HG03175 (cell line): Measurements from ENCODE around the gene UHRF2.

Experiments used
- ATAC-seq: cut with Tn5 transposase; IDR thresholded peaks from one replicate; pipeline ENCODE4 v1.9.1; 2021; ENCODE audit warnings: mild to moderate bottlenecking, moderate library complexity; ENCODE audit not compliant: unreplicated experiment

Gene UHRF2

GRCh38 chr9:6552498-6553121 lies 139.6 kb downstream of the UHRF2 start:
- ATAC-seq: no peak

GRCh38 chr9:6553866-6554265 lies 140.9 kb downstream of the UHRF2 start:
- ATAC-seq: no peak
